ENCODE data around the gene SMG9.

The SMG9 gene

DNA sequence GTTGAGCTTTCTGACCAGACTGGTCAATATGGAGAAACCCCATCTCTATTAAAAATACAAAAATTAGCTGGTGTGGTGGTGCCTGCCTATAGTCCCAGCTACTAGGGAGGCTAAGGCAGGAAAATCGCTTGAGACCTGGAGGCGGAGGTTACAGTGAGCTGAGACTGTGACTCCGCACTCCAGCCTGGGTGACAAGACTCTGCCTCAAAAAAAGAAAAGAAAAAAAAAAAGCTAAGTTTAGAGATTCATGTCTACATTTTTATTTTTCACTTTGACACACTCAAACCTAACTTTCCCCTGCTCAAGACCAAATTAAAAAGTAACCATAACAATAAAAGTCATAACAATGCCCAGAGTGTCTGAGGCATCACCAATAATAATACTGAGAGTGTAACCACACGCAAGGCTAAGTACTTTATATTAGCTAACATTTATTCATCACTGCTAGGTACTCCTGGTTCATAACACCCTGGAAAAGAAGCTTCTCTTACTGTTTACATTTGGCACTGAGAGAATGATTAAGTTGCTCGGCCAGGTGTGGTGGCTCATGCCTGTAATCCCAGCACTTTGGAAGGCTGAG lies 33.2 kb downstream of the SMG9 start:
- DNase-seq (ENCODE audit: low read depth, low spot score): no peak

DNA sequence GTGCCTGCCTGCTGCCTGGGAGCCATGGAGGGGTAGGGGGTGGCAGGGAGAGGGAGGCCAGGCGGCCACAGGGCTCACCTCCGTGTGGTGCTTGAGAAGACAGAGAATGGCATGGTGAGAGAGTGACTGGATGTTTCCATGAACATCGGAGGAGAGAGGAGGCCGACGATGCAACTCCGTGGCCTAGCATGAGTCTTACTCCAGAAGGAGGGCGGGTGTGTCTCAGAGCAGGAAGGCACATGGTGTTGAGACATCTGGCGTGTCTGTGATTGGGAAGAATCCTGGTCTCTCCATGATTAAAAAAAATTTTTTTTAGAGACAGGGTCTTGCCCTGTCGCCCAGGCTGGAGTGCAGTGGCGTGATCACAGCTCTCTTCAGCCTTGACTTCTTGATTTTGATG lies 33.8 kb downstream of the SMG9 start:
- DNase-seq (ENCODE audit: low read depth, low spot score): no peak

- no peak for DNase-seq (ENCODE audit: low read depth, low spot score)
Observed at GRCh38 chr19:43719918-43720317, 34.8 kb downstream of the SMG9 start.

DNA sequence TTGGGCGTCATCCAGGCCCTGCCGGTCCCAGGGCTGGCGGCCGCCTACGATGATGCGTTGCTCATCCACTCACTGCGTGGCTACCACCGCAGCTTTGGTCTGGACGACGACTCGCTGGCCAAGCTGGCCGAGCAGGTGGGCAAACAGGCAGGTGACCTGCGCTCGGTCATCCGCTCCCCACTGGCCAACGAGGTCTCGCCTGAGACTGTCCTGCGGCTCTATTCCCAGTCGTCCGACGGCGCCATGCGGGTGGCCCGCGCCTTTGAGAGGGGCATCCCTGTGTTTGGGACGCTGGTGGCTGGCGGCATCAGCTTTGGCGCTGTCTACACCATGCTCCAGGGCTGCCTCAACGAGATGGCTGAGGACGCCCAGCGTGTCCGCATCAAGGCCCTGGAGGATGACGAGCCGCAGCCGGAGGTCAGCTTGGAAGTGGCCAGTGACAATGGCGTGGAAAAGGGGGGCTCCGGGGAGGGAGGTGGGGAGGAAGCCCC lies 35.3 kb downstream of the SMG9 start:
- no peak for DNase-seq (ENCODE audit: low read depth, low spot score)

DNA sequence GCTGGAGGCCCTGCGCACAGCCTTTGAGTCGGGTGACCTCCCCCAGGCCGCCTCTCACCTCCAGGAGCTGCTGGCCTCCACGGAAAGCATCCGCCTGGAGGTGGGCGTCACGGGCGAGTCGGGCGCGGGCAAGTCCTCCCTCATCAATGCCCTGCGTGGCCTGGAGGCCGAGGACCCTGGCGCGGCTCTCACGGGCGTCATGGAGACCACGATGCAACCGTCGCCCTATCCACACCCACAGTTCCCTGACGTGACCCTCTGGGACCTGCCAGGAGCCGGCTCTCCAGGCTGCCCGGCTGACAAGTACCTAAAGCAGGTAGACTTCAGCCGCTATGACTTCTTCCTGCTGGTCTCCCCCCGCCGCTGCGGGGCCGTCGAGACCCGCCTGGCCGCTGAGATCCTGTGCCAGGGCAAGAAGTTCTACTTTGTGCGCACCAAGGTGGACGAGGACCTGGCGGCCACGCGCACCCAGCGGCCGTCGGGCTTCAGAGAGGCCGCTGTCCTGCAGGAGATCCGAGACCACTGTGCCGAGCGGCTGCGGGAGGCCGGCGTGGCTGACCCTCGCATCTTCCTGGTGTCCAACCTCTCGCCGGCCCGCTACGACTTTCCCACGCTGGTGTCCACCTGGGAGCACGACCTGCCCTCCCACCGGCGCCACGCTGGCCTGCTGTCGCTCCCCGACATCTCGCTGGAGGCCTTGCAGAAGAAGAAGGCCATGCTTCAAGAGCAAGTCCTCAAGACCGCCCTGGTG lies 36.0 kb downstream of the SMG9 start:
- no peak for DNase-seq (ENCODE audit: low read depth, low spot score)

- DNase-seq (ENCODE audit: low read depth, low spot score): no peak
Observed at GRCh38 chr19:43715776-43716175, 39.0 kb downstream of the SMG9 start, which contains the start of gene IRGC. IRGC (plus strand) TSS chr19:43716076; CDS start chr19:43718559, 2,483 bp downstream.

GRCh38 chr19:43713208-43713607 lies 41.6 kb downstream of the SMG9 start:
- no peak for DNase-seq (ENCODE audit: low read depth, low spot score)

DNA sequence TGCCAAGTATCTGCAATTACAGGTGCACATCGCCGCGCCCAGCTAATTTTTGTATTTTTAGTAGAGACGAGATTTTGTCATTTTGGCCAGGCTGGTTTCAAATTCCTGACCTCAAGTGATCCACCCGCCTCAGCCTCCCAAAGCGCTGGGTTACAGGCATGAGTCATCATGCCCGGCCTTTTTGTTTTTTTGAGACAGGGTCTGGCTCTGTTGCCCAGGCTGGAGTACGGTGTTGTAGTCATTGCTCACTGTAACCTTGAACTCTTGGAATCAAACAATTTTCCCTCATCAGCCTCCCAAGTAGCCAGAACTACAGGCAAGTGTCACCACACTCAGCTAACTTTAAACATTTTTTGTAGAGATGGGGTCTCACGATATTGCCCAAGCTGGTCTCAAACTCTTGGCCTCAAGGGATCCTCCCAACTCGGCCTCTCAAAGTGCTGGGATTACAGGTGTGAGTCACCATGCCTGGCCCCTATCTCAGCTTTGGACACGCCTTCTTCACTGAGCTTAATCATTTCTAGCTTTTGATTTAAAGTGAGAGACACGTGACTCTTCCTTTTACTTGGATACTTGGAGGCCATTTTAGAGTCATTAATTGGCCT lies 42.9 kb downstream of the SMG9 start:
- DNase-seq (ENCODE audit: low read depth, low spot score): no peak

DNA sequence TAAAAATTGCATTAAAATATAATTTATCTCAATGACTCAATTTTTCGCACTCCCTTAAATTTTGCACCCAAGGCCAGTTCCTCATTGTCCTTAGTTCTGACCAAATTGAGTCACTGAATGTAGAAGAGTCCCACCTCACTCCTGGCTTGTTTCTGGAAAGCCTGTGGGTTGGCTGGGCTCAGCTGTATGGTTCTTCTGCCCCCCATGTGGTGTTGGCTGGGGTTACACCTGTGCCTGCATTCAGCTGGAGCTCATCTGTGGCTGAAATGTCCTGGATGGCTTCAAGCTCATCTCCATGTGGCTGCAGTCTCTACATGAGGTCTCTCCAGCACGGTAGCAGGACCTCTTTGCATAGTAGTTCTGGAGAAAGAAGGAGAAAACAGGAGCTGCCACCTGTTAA lies 46.0 kb downstream of the SMG9 start:
- no peak for DNase-seq (ENCODE audit: low read depth, low spot score)

DNA sequence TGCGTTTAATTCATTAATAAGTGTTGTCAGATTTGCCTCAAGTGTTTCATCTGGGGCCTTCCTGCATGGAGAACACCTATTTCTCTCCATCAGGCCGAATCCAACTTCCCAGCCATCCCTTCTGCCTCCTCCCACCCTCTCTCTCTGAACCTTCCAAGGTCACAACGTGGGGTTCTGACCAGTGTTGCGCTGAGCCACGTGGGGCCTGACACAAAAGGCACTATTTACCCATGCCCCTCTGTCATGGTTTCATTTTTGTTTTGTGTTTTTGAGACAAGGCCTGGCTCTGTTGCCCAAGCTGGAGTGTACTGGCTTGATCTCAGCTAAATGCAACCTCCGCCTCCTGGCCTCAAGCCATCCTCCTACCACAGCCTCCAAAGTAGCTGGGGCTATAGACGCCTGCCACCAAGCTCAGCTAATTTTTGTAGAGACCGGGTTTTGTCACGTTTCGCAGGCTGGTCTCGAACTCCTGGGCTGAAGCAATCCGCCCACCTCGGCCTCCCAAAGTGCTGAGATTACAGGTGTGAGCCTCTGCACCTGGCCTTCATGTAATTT lies 47.5 kb downstream of the SMG9 start:
- DNase-seq (ENCODE audit: low read depth, low spot score): no peak

GRCh38 chr19:43705729-43706128 lies 49.0 kb downstream of the SMG9 start:
- DNase-seq (ENCODE audit: low read depth, low spot score): no peak

DNA sequence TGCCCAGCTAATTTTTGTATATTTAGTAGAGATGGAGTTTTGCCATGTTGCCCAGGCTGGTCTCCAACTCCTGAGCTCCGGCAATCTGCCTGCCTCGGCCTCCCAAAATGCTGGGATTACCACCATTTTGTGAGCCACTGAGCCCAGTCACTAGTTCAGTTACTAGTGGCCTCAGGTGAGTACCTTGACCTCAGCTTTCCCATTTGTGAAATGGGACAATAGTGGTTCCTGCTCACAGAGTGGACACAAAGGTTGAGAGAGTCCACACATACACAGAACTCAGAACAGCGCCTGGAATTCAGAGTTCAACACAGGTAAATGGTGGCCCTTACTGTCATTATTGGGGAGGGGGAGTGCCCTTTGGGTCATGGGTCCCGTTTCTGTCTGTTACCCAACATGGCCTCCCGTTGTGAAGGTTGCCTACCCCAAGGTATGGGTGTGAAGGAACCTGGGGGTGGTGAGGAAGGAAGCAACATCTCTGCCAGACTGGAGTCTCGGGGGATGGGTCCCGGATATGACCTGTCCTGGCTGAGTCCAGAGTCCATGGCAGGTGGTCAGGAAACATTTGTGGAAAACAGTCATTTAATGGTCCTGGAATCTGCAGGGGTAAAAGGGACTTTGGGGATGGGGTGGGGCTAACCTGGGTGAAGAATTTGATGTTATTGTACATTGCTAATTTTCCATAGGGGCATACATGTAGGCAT lies 50.6 kb downstream of the SMG9 start:
- no peak for DNase-seq (ENCODE audit: low read depth, low spot score)

DNA sequence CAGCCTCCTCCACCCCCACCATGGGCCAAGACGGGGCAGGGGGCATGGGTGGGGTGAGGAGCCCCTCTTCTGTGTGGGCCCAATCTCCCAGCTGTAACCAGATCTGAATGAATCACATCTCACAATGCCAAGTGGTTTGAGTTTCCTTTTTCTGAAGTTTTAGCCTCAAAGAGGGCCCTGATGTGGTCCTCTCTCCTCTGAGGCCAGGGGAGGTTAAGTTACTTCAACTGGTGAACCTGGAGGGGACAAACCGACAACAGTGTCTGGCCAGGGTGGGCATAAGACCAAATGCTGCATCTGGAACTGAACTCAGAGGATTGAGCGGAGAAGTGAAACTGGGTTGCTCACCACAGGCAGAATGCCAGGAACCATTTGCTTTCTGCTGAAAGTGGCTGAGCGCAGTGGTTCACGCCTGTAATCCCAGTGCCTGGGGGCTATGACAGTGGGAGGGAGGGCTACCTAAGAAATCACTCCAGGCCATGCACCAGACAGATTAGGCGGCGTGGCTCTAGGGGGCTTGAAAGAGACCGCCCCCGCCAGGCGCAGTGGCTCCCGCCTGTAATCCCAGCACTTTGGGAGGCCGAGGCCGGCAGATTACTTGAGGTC lies 54.3 kb downstream of the SMG9 start:
- DNase-seq (ENCODE audit: low read depth, low spot score): peak; percentile 79

DNA sequence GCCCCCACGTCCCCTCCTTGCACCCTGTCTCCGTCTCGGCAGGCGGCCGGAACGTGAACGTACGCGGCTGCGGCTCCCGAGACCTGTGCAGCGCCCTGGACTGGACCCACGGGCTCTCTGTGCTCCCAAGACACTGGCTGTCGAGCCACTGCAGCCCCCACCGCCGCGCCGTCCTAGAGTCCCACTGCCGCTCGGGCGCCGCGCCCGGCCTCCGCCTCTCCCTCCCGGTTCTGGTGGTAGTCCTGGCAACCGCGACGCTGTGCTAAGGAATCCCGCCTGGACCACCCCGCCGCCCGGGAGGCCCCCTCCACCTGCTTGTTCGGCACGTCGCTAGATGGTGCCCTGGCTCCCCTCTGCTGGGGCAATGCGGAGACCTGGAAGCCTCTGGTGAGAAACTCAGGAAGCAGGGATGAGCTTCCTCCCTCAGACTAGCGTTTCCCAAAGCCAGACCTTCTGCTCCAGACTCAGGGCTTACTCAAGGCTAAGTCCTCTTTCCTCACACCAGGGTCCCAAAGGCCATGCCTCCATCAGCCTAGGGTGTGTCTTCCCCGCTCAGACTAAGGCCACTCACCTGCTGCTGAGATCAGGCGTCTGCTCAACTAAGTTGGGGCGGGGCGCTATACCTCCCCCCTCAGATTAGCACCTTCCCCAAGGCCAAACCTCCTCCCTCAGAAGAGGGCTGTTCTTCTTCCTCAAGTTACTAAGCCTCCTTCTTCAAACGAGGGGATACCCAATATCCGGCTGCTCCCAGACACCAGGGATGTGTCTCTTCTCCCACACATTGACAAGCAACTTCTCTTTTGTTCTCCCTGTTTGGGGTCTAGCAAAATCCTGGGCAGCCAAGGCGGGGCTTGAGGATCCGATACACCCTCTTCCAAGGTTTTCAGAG lies 55.0 kb downstream of the SMG9 start:
- DNase-seq (ENCODE audit: low read depth, low spot score): peak; percentile 70

DNA sequence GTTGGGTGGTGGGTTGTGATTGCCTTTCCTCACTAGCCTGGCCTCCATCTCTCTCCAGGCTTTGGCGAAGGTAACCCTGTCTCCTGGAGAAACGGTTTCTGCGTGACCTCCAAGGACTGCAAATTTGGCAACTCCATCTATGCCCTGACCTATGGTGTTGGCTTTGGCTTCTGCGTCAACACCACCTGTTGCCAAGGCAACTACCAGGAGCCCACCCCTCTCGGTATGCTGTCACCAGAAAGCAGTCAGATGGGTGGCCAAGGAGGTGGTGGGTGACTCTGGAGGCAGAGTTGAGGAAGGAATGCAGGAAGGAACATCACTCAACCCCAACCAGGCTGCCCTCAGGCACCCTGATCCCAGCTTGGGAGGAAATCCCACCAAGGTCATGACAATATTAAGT lies 57.5 kb downstream of the SMG9 start:
- no peak for DNase-seq (ENCODE audit: low read depth, low spot score)

- no peak for DNase-seq (ENCODE audit: low read depth, low spot score)
Observed at GRCh38 chr19:43695985-43696704, 58.6 kb downstream of the SMG9 start.

- no peak for DNase-seq (ENCODE audit: low read depth, low spot score)
Observed at GRCh38 chr19:43694553-43694952, 60.2 kb downstream of the SMG9 start.

DNA sequence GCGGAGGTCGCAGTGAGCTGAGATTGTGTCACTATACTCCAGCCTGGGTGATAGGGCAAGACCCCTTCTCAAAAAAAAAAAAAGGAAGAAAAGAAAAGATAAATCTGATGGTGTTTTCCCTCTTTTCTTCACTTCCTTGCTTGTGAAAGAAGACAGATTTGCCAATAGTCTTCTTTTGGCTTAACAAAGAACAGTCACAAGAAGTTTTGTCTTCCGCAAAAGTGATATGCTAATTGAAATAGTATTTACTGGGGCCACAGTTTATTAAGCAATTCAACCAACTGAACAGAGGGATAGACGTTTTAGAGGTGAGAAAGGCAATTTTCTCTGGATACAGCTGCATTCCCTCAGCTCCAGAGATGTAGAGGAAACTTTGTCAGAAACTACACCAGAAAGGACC lies 61.9 kb downstream of the SMG9 start:
- no peak for DNase-seq (ENCODE audit: low read depth, low spot score)

DNA sequence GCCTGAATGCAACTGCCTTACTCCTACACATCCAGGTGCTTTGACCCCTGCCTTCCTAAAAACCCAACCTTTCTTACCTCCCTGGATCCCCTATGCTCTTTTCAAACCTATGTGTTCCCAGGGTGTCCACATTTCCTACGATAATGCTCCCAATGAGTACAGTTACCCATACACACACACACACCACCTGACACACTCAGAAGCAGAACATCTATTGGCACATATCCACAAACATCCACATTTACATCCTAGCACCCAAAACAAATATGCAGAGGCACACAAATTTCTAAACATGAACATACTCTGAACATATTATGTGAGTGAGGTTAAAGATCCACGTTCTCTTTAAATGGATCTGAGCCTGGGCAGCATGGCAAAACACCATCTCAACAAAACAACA lies 62.4 kb downstream of the SMG9 start:
- no peak for DNase-seq (ENCODE audit: low read depth, low spot score)

GRCh38 chr19:43691755-43692154 lies 63.0 kb downstream of the SMG9 start:
- DNase-seq (ENCODE audit: low read depth, low spot score): no peak
